Tibial nerve (tissue), 4 donors: ENCODE data around the gene AKAP7.

Experiments
- CTCF ChIP-seq, 5 experiments: fragments of 200-600 bp in 3 of 5; fragments of 450-650 bp in 2 of 5; sonication (generic) in 3 of 5; IDR thresholded peaks; one replicate each; pipeline ENCODE4 v1.5.1; 2016 to 2019; ENCODE audit warnings: antibody characterized with exemption in 5 of 5, mild to moderate bottlenecking in 3 of 5, moderate library complexity in 2 of 5
- EP300 ChIP-seq, 2 donors: sonication (generic); formaldehyde crosslinking; IDR thresholded peaks; one replicate each; pipeline ENCODE4 v1.6.1; 2017; ENCODE audit warnings: antibody characterized with exemption in 2 of 2, mild to moderate bottlenecking in 1 of 2
- POLR2A ChIP-seq, 2 donors: fragments of 450-650 bp; IDR thresholded peaks; one replicate each; pipeline ENCODE4 v1.6.1; 2017; ENCODE audit warnings: antibody characterized with exemption in 2 of 2, mild to moderate bottlenecking in 2 of 2, moderate library complexity in 2 of 2

- TF ChIP-seq CTCF (IDR thresholded peaks at IDR 0.05), result no peak
- no peak for TF ChIP-seq POLR2A (IDR thresholded peaks at IDR 0.05)
- TF ChIP-seq EP300 (IDR thresholded peaks at IDR 0.05), result no peak
Observed at GRCh38 chr6:131134220-131134979, 867 bp upstream of the AKAP7 start.
